HG02884 (cell line): ENCODE measurements around the gene ZNF888.
"Not testable (repeated sequence)": the region's sequence is repeated elsewhere in the genome, so short reads cannot be mapped to it uniquely, and the experiment has no call there.

ENCODE experiments used
- ATAC-seq: cut with Tn5 transposase; IDR thresholded peaks from one replicate; pipeline ENCODE4 v1.9.1; 2021; ENCODE audit warnings: mild to moderate bottlenecking, moderate library complexity; ENCODE audit not compliant: unreplicated experiment

Gene ZNF888

GRCh38 chr19:52880895-52881389 is 42.3 kb downstream of the ZNF888 start:
- ATAC-seq = no peak

DNA sequence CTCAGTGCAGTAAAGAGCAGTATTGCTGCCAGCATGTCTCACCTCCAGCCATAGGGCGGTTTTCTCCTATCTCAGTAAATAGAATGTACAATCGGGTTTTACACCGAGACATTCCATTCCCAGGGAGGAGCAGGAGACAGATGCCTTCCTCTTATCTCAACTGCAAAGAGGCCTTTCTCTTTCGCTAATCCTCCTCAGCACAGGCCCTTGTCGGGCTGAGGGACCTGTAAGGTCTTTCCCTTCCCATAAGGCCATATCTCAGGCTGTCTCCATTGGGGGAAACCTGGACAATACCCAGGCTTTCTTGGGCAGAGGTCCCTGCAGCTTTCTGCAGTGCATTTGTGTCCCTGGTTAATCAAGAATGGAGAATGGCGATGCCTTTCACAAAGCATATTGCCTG is 50.2 kb downstream of the ZNF888 start:
- not testable (repeated sequence) for ATAC-seq

DNA sequence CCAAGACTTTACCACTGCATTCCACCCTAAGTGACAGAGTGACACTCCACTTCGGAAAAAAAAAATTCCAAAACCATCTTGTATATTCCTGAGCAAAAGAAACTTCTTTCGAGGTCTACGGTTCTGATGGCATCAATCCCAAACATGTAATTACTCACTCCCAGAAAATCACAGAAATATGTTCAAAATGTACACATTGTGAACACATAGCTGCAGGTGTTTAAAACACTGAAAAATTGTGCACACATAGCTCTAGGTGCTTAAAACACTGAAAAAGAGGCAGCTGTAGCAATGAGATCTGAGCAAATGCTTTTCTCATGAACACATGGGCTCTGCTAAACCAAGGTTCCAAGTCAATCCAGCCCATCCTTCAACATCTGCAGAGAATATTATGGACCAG is 51.8 kb downstream of the ZNF888 start:
- no peak for ATAC-seq

- ATAC-seq = not testable (repeated sequence)
Observed at GRCh38 chr19:52868031-52868430, 55.2 kb downstream of the ZNF888 start.

DNA sequence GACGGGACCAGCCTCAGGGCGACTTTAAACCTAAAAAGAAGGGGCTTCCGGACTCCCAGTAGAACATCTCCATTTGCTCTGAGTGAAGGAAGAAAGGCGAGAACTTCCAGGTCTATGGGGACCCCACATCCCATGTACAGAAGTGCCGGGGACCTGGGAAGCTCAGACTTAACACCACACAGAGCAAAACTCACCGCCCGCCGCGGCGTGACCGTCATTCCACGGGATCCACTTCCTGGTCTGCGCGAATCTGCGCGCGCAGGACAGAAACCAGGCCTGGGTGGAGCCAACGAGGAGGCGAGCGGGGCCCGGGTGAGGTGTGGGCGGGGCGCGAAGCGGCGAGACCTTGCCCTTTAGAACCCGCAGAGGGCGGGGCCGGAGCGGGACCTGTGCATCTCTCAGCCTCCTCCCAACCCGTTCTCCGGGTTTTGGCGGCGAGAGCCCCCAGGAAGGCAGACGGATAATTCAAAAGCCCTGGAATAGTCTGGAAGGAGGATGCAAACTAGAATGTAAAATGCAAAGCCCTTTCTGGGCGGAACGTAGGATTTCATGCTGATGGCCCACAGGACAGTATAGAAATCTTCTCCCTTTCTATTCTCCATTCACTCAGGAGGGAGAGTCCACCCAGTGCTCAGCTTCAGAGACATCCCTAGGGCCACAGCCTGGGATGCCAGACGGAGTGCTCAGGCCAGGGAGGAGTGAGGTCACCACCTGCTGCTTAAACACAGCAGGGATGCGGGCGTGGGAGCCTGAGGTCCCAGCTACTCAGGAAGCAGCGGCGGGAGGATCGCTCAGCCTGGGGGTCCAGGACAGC is 65.6 kb downstream of the ZNF888 start, which contains the start of gene ZNF468:
ZNF468 (minus strand) TSS at position 242 of the 814 bp plus-strand sequence. CDS start 3,347 bp downstream, outside the sequence.
- peak; percentile 95 for ATAC-seq

DNA sequence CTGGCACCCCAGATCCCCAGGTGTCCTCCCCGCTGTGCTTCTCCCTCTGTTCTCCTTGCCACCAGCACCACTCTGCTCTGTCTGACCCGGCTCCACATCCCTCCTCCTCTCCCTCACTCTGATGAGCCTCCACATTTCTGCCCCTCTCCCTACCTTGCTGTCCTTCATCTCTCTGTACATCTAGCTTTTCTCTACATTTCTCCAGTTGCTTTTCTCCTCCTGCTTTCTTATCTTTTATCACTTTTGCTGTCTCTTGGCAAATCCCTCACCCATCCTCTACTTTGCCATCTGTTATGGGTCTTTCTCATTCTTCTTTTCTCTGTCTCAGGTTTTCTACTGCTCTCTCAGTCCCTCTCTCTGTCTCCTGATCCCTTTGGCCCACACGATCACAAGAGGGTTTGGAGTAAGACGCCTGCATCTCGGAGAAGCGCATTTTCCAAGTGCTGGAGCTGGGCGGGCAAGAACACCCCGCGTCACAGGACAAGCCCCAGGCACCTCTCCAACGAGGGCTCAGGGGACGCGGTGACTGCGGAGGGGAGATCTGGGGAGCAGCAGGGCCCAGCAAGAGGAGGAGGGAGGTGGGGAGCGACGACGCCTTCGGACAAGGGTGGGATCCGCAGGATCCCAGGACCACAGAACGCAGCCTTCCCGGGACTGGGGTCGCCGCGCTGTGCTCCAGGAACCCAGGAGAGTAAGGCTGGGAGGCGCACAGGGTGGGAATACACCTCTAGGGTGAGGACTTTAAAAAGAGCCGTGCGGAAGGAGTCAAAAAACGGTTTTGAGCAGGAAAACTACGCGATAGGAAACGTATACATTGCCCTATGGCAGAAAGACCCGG is 66.5 kb downstream of the ZNF888 start:
- ATAC-seq = not testable (repeated sequence)
